T-helper 22 cell (primary cell): Measurements from ENCODE around the gene VPS26C.
"Not testable (repeated sequence)": the region's sequence is repeated elsewhere in the genome, so short reads cannot be mapped to it uniquely, and the experiment has no call there.

Source experiments
- DNase-seq: peaks from one replicate; pipeline ENCODE4 v3.0.0-alpha.2; 2020; ENCODE audit warnings: low read depth

Gene VPS26C

GRCh38 chr21:37228003-37228400 lies 39.1 kb downstream of the VPS26C start:
- no peak for DNase-seq

GRCh38 chr21:37227071-37228002 lies 39.8 kb downstream of the VPS26C start:
- DNase-seq = no peak

- DNase-seq = no peak
Measured at GRCh38 chr21:37226041-37226920, 40.9 kb downstream of the VPS26C start.

- DNase-seq = no peak
Measured at GRCh38 chr21:37224861-37225839, 42.0 kb downstream of the VPS26C start.

- no peak for DNase-seq
Measured at GRCh38 chr21:37223804-37224345, 43.3 kb downstream of the VPS26C start.

DNA sequence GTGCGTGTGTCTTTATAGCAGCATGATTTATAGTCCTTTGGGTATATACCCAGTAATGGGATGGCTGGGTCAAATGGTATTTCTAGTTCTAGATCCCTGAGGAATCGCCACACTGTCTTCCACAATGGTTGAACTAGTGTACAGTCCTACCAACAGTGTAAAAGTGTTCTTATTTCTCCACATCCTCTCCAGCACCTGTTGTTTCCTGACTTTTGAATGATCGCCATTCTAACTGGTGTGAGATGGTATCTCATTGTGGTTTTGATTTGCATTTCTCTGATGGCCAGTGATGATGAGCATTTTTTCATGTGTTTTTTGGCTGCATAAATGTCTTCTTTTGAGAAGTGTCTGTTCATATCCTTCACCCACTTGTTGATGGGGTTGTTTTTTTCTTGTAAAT lies 44.9 kb downstream of the VPS26C start:
- not testable (repeated sequence) for DNase-seq

DNA sequence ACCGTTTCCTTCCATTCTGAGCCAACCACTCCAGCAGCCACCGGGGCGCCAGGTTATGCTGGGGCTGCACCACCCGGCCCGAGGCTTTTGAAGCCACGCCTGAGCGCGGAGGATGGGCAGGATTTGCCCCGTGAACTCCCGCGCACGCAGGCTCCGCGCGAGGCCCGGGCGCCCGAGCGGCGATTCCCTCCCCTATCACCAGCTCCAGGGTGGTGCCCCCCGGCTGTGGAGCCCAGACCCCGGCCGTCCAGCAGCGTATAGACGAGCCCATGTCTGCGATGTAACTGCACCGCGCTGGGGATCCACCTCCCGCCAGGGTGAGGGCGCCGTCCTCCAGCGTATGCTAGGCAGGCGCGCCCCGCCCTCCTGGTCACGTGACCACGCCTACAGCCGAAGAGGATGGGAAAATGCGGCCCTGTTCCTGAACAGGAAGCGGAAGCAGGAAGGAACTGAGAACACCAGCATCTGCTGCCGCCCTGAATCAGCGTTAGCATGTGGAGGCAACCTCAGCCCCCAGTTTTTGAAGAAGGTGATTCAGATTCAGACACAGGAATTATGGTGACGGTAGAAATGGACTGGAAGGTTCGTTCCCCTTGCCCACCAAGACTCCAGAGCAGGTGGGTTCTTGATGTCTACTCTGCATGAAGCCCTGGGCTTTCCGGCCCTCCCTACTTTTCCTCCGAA lies 46.0 kb downstream of the VPS26C start:
- peak; percentile 89 for DNase-seq

DNA sequence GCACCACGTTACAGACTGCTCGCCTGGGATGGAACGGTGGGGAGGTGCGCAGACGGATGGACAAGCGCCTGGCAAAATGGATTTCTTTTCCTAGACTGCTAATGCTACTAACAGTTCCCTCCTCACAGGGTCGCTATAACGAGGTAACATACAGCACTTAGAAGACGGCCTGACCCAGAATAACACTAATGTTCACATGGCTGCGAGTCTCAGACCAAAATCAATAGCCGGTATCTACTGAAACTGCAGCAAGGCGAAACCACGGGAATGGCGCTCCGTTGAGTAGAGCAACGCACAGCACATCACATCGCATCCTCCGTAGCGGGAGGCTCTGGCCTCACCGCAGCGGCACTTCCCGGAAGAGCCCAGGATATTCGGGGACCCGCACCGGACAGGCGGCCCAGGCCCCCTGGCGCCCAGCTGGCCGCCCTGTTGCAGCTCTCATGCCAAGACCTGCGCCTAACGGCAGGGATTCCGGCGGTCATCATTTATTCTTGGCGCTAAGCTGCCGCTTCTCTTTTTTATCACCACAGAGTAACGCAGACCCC lies 46.6 kb downstream of the VPS26C start:
- DNase-seq = peak; percentile 25

- DNase-seq = no peak
Measured at GRCh38 chr21:37219761-37220432, 47.2 kb downstream of the VPS26C start.

DNA sequence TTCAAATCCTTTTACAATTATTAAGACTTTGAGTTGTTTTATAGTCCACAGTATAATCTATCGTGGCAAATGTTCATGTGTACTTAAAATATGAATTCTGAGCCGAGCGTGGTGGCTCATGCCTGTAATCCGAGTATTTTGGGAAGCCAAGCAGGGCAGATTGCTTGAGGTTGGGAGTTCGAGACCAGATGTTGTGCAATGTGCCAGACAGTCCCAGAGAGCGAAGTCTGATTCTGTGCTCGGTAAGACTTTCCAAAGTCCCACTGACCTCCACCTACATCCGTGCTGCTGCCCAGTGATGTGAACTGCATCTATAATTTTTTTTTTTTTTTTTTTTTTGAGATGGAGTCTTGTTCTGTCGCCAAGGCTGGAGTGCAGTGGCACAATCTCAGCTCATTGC lies 52.2 kb downstream of the VPS26C start:
- no peak for DNase-seq

DNA sequence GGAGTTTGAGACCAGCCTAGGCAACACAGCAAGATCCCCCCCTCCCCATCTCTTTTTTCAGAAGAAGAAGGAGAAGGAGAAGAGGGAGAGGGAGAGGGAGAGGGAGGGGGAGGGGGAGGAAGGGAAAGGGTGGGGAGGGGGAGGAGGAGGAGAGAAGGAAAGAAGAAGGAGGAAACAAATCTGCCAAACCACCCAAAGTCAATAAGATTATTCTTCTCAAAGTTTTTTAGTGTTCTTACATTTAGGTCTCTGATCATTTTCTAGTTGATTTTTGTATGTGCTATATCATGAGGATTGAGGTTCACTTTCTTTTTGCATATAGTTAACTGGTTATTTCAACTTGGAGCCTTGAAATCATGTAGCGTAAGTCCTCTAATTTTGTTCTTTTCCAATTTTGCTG lies 56.3 kb downstream of the VPS26C start:
- no peak for DNase-seq

GRCh38 chr21:37210130-37210529 lies 57.0 kb downstream of the VPS26C start:
- no peak for DNase-seq

DNA sequence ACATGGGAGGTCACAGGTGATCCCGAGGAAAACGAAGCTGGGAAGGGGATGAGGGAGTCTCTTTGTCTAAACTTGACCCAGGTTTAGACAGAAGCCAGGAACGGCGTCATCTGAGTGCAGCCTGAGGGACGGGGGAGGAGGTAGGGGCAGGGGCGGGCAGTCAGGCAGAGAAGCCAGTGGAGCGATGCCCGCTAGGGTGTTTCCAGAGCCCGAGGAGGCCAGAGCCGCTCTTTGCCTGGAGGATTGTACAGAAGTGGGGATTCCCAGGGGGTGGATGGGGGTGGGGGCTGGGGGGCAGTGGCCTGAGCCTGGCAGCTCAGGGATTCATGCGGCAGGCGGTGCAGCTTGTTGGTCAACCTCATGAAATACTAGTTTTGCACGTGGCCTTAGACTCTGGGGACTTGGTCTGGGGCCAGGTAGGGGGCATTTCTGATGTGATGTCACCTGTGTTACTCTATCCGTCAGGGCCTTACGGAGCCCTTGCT lies 58.4 kb downstream of the VPS26C start:
- DNase-seq = no peak

GRCh38 chr21:37208056-37208721 lies 58.9 kb downstream of the VPS26C start:
- DNase-seq = no peak

- DNase-seq = no peak
Measured at GRCh38 chr21:37207441-37208009, 59.6 kb downstream of the VPS26C start.

- no peak for DNase-seq
Measured at GRCh38 chr21:37206496-37206895, 60.6 kb downstream of the VPS26C start.

DNA sequence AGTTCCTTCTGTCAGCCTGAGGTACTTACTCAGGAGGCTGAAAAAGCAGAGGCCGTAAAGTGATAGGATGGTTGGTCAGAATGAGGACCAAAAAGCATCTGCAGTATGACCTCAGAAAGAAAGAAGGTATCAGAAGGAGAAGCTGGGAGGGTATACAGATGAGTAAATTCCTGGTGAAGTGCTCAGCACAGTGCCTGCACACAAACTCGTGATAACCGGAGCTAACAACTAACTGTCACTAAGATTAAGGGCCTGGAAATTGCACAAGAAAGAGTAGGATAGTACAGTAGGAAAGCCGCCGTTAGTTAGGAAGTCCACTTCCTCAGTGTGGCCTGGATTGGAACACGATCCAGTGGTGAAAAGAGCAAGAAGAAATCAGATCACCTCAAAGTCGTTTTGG lies 62.6 kb downstream of the VPS26C start:
- DNase-seq = no peak

GRCh38 chr21:37202221-37203110 lies 64.7 kb downstream of the VPS26C start:
- no peak for DNase-seq
